ENCODE measurements around the gene ACY1. TPM values are rescaled to one million over a fixed set of nuclear protein-coding genes. Genes with fewer than 3 reads are reported as not detected.

ACY1 gene
- total and polyA plus RNA-seq, 4 donors: 69.5 to 274 (median 238) TPM

DNA sequence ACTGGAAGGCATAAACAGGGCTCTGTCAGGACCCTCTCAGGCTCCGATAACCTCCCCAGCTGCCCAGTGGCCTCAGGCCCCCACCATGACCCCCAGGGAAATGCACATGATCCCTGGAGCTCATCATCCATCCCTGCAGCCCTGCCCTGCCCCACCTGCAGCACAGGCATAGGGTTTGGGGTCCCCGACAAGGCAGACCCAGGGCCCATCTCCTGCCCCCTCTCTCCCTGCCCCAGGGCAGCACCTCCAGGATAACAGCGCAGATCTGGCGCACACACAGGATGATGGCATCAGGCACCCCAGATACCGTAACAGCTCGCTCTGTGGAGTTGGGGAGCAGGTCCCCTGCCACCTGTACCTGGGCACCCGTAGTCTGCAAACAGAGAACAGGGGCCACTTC, 23.7 kb upstream of the ACY1 start:
- peaks cover 11 to 35% (median 19%) of the 10 kb centered on the region in 4 donors for H3K4me1 ChIP-seq (ENCODE audit: control insufficient read depth in 4 of 4, insufficient read depth in 4 of 4, low read length in 3 of 4)
- no peak overlapping the region for H3K4me3 ChIP-seq (ENCODE audit: low read depth in 1 of 3, low read length in 3 of 3)
- H3K27ac ChIP-seq (ENCODE audit: low read depth in 1 of 2, low read length in 2 of 2): no peak overlapping the region
- 99% methylated on average over 7 of the region's 7 CpGs for WGBS
- no peaks in the 10 kb centered on the region for H3K27me3 ChIP-seq (ENCODE audit: control insufficient read depth in 4 of 4, insufficient read depth in 4 of 4, low read length in 3 of 4)
- no peaks in the 10 kb centered on the region for H3K9me3 ChIP-seq (ENCODE audit: control insufficient read depth in 4 of 4, low read length in 3 of 4)
- H3K9ac ChIP-seq (ENCODE audit: low read depth in 1 of 2, low read length in 2 of 2): no peak overlapping the region
- H3K36me3 ChIP-seq (ENCODE audit: control insufficient read depth in 4 of 4, insufficient read depth in 3 of 4, low read depth in 1 of 4, low read length in 3 of 4): peaks cover 0 to 2% (median 0%) of the 10 kb centered on the region in 4 donors
- no peak for DNase-seq (ENCODE audit: low spot score)
- no peak for TF ChIP-seq CTCF (IDR thresholded peaks at IDR 0.05; ENCODE audit: low read depth, low read length, missing input control)
- TF ChIP-seq FOXA2 (IDR thresholded peaks at IDR 0.05): no peak
- no peak for TF ChIP-seq EGR1 (IDR thresholded peaks at IDR 0.05; ENCODE audit: low read depth in 2 of 2)
- TF ChIP-seq ZBTB33 (IDR thresholded peaks at IDR 0.05): no peak
- TF ChIP-seq, protein P1, sequence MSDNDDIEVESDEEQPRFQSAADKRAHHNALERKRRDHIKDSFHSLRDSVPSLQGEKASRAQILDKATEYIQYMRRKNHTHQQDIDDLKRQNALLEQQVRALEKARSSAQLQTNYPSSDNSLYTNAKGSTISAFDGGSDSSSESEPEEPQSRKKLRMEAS (IDR thresholded peaks at IDR 0.05): no peak
- TF ChIP-seq YY1 (IDR thresholded peaks at IDR 0.05): no peak

- H3K27ac ChIP-seq (ENCODE audit: low read depth in 1 of 2, low read length in 2 of 2): no peak overlapping the region
- H3K27me3 ChIP-seq (ENCODE audit: control insufficient read depth in 4 of 4, insufficient read depth in 4 of 4, low read length in 3 of 4): no peaks in the 10 kb centered on the region
- H3K9ac ChIP-seq (ENCODE audit: low read depth in 1 of 2, low read length in 2 of 2): no peak overlapping the region
- no peaks in the 10 kb centered on the region for H3K9me3 ChIP-seq (ENCODE audit: control insufficient read depth in 4 of 4, low read length in 3 of 4)
- no peak overlapping the region for H3K4me3 ChIP-seq (ENCODE audit: low read depth in 1 of 3, low read length in 3 of 3)
- TF ChIP-seq, protein P2, sequence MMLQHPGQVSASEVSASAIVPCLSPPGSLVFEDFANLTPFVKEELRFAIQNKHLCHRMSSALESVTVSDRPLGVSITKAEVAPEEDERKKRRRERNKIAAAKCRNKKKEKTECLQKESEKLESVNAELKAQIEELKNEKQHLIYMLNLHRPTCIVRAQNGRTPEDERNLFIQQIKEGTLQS (IDR thresholded peaks at IDR 0.05): no peak
- TF ChIP-seq RXRA (IDR thresholded peaks at IDR 0.05): no peak
- TF ChIP-seq CTCF (IDR thresholded peaks at IDR 0.05; ENCODE audit: low read depth, low read length, missing input control): no peak
- TF ChIP-seq, protein P1 (IDR thresholded peaks at IDR 0.05): no peak
- TF ChIP-seq RAD21 (IDR thresholded peaks at IDR 0.05): no peak
- no peak for TF ChIP-seq EGR1 (IDR thresholded peaks at IDR 0.05; ENCODE audit: low read depth in 2 of 2)
- no peak for TF ChIP-seq FOXA2 (IDR thresholded peaks at IDR 0.05)
- no peak for TF ChIP-seq JUND (IDR thresholded peaks at IDR 0.05)
- TF ChIP-seq ZBTB33 (IDR thresholded peaks at IDR 0.05): no peak
- H3K4me1 ChIP-seq (ENCODE audit: control insufficient read depth in 4 of 4, insufficient read depth in 4 of 4, low read length in 3 of 4): peaks cover 11 to 32% (median 17%) of the 10 kb centered on the region in 4 donors
- no peak for DNase-seq (ENCODE audit: low spot score)
- WGBS: 95% methylated on average over 10 of the region's 10 CpGs
- H3K36me3 ChIP-seq (ENCODE audit: control insufficient read depth in 4 of 4, insufficient read depth in 3 of 4, low read depth in 1 of 4, low read length in 3 of 4): peaks cover 0 to 2% (median 0%) of the 10 kb centered on the region in 4 donors
These were observed 22.9 kb upstream of the ACY1 start for GRCh38 chr3:51960386-51960785.
